ENCODE measurements around the gene MOV10L1.

The MOV10L1 gene

GRCh38 chr22:50199829-50200460 is 110.1 kb downstream of the MOV10L1 start:
- in situ Hi-C loops (cut with MboI; ENCODE audit: low sequenced_read_pairs) = loop anchor here (25.0 kb wide), 2 partner anchors 263 to 438 kb away; no protein-coding TSS in a partner anchor

- in situ Hi-C loops (cut with MboI; ENCODE audit: low sequenced_read_pairs) = loop anchor here (25.0 kb wide), 2 partner anchors 263 to 438 kb away; no protein-coding TSS in a partner anchor
Measured at GRCh38 chr22:50200461-50201190, 110.8 kb downstream of the MOV10L1 start, which contains the start of gene SELENOO. SELENOO (plus strand) TSS chr22:50201011; CDS start chr22:50201037, 26 bp downstream.

GRCh38 chr22:50201191-50202129 is 111.7 kb downstream of the MOV10L1 start:
- in situ Hi-C loops (cut with MboI; ENCODE audit: low sequenced_read_pairs) = loop anchor here (25.0 kb wide), 2 partner anchors 264 to 439 kb away; no protein-coding TSS in a partner anchor

GRCh38 chr22:50202130-50202666 is 112.4 kb downstream of the MOV10L1 start:
- in situ Hi-C loops (cut with MboI; ENCODE audit: low sequenced_read_pairs) = loop anchor here (25.0 kb wide), 2 partner anchors 265 to 440 kb away; no protein-coding TSS in a partner anchor

- in situ Hi-C loops (cut with MboI; ENCODE audit: low sequenced_read_pairs) = loop anchor here (25.0 kb wide), 2 partner anchors 266 to 441 kb away; no protein-coding TSS in a partner anchor
Measured at GRCh38 chr22:50203288-50203687, 113.5 kb downstream of the MOV10L1 start.

- in situ Hi-C loops (cut with MboI; ENCODE audit: low sequenced_read_pairs) = loop anchor here (25.0 kb wide), 2 partner anchors 267 to 442 kb away; no protein-coding TSS in a partner anchor
Measured at GRCh38 chr22:50204571-50204970, 114.8 kb downstream of the MOV10L1 start.

GRCh38 chr22:50204998-50205397 is 115.2 kb downstream of the MOV10L1 start:
- in situ Hi-C loops (cut with MboI; ENCODE audit: low sequenced_read_pairs) = loop anchor here (25.0 kb wide), 2 partner anchors 268 to 443 kb away; no protein-coding TSS in a partner anchor

GRCh38 chr22:50205781-50206569 is 116.2 kb downstream of the MOV10L1 start:
- in situ Hi-C loops (cut with MboI; ENCODE audit: low sequenced_read_pairs) = loop anchor here (25.0 kb wide), 2 partner anchors 269 to 444 kb away; no protein-coding TSS in a partner anchor

GRCh38 chr22:50206599-50206998 is 116.8 kb downstream of the MOV10L1 start:
- in situ Hi-C loops (cut with MboI; ENCODE audit: low sequenced_read_pairs) = loop anchor here (25.0 kb wide), 2 partner anchors 269 to 444 kb away; no protein-coding TSS in a partner anchor

- in situ Hi-C loops (cut with MboI; ENCODE audit: low sequenced_read_pairs) = loop anchor here (25.0 kb wide), 2 partner anchors 270 to 445 kb away; no protein-coding TSS in a partner anchor
Measured at GRCh38 chr22:50207383-50208140, 117.8 kb downstream of the MOV10L1 start.

GRCh38 chr22:50208430-50208938 is 118.7 kb downstream of the MOV10L1 start:
- in situ Hi-C loops (cut with MboI; ENCODE audit: low sequenced_read_pairs) = loop anchor here (25.0 kb wide), 2 partner anchors 271 to 446 kb away; no protein-coding TSS in a partner anchor

- in situ Hi-C loops (cut with MboI; ENCODE audit: low sequenced_read_pairs) = loop anchor here (25.0 kb wide), 2 partner anchors 272 to 447 kb away; no protein-coding TSS in a partner anchor
Measured at GRCh38 chr22:50208939-50209892, 119.4 kb downstream of the MOV10L1 start.

- in situ Hi-C loops (cut with MboI; ENCODE audit: low sequenced_read_pairs) = loop anchor here (25.0 kb wide), 2 partner anchors 273 to 448 kb away; no protein-coding TSS in a partner anchor
Measured at GRCh38 chr22:50209893-50210292, 120.1 kb downstream of the MOV10L1 start.

- in situ Hi-C loops (cut with MboI; ENCODE audit: low sequenced_read_pairs) = loop anchor here (25.0 kb wide), 2 partner anchors 273 to 448 kb away; no protein-coding TSS in a partner anchor
Measured at GRCh38 chr22:50210378-50211139, 120.8 kb downstream of the MOV10L1 start.

- in situ Hi-C loops (cut with MboI; ENCODE audit: low sequenced_read_pairs) = loop anchor here (25.0 kb wide), 2 partner anchors 274 to 449 kb away; no protein-coding TSS in a partner anchor
Measured at GRCh38 chr22:50211147-50211546, 121.3 kb downstream of the MOV10L1 start.
